Measurements from ENCODE around the gene WRAP73. TPM values are rescaled to one million over a fixed set of nuclear protein-coding genes. Genes with fewer than 3 reads are reported as not detected.

WRAP73 gene
- total RNA-seq, 1 experiment from 2014 or later: 51.4 TPM

GRCh38 chr1:3679799-3680453 lies 30.0 kb upstream of the WRAP73 start:
- Histone ChIP-seq H3K9ac (ENCODE audit: low read length) (no peak overlapping the region), H3K36me3 (ENCODE audit: control insufficient read depth in 1 of 2, insufficient read depth in 2 of 2, low read length in 2 of 2) (no peaks in the 10 kb centered on the region), H3K9me2 (ENCODE audit: insufficient read depth) (no peaks in the 10 kb centered on the region), H3K79me2 (ENCODE audit: insufficient read depth, low read length) (peaks cover 18% of the 10 kb centered on the region), H2AFZ (ENCODE audit: low read depth, low read length, poor library complexity, severe bottlenecking) (no peak overlapping the region), H4K20me1 (ENCODE audit: insufficient read depth) (no peaks in the 10 kb centered on the region; the same call in 1 of the 2 replicates), H3K27ac (ENCODE audit: low read depth, low read length) (no peak overlapping the region), H3K9me3 (ENCODE audit: control insufficient read depth in 1 of 2, insufficient read depth in 1 of 2, low read depth in 1 of 2, low read length in 2 of 2) (no peaks in the 10 kb centered on the region), H3K4me2 (ENCODE audit: low read length) (no peak overlapping the region), H3K4me3 (replicated peaks in 1 of 2; ENCODE audit: low read depth in 1 of 2, low read length in 2 of 2) (no peak overlapping the region), H3K4me1 (ENCODE audit: control insufficient read depth in 1 of 2, insufficient read depth in 2 of 2, low read length in 2 of 2) (peaks cover 10 to 26% of the 10 kb centered on the region in 2 experiments; a peak in 3 of 4 replicates), H3K27me3 (ENCODE audit: insufficient read depth, low read length) (no peaks in the 10 kb centered on the region)
- DNase-seq (ENCODE audit: low read depth, low spot score) (no peak), ATAC-seq (no peak)
- CTCF ChIA-PET: no interaction called here
- TF ChIP-seq ZFX (IDR thresholded peaks at IDR 0.05): no peak
- TF ChIP-seq ZNF274 (IDR thresholded peaks at IDR 0.05; ENCODE audit: low read depth, low read length): no peak
- TF ChIP-seq SP1 (IDR thresholded peaks at IDR 0.05; ENCODE audit: low read depth): no peak
- no peak for TF ChIP-seq SIN3A (IDR thresholded peaks at IDR 0.05; ENCODE audit: low read depth)
- no peak for TF ChIP-seq EGR1 (IDR thresholded peaks at IDR 0.05; ENCODE audit: low read depth)
- TF ChIP-seq EZH2 (IDR thresholded peaks at IDR 0.05): no peak
- no peak for TF ChIP-seq YY1 (IDR thresholded peaks at IDR 0.05; ENCODE audit: extremely low read depth, insufficient replicate concordance, low read depth, low read length)
- TF ChIP-seq ZBTB33 (IDR thresholded peaks at IDR 0.05; ENCODE audit: extremely low read depth, insufficient replicate concordance, low read length): no peak
- TF ChIP-seq SRF (IDR thresholded peaks at IDR 0.05; ENCODE audit: low read depth): no peak
- no peak for TF ChIP-seq CBX3 (IDR thresholded peaks at IDR 0.05; ENCODE audit: low read depth)
- TF ChIP-seq MAX (IDR thresholded peaks at IDR 0.05): no peak
- no peak for TF ChIP-seq TCF7L2 (IDR thresholded peaks at IDR 0.05; ENCODE audit: borderline replicate concordance, extremely low read depth, insufficient read depth, insufficient read length)
- TF ChIP-seq POLR2AphosphoS5 (IDR thresholded peaks at IDR 0.05; ENCODE audit: low read depth, low read length): no peak
- intact Hi-C loops (cut with micrococcal nuclease): no loop called here
- RAD21 ChIA-PET (ENCODE audit: low non-redundant PET in 1 of 2, low total read pairs in 2 of 2, uncharacterized antibody in 2 of 2, unreplicated experiment in 2 of 2): no interaction called here
- POLR2A ChIA-PET: no interaction called here
- BruUV-seq (replicated peaks): no TSS peak
